GM19324 (cell line): ENCODE results near the gene PAX3.
A peak's percentile ranks its signal among the peaks of the same experiment; 100 is the strongest.

Experiments
- ATAC-seq: cut with Tn5 transposase; IDR thresholded peaks from one replicate; pipeline ENCODE4 v1.9.1; 2021; ENCODE audit warnings: mild to moderate bottlenecking, moderate library complexity; ENCODE audit not compliant: unreplicated experiment, low FRiP score

PAX3 gene

GRCh38 chr2:222298311-222299150 lies at the start of gene PAX3:
Gene PAX3, minus strand, starts transcription at chr2:222298998. Its CDS starts 383 bp downstream, at chr2:222298615.
- ATAC-seq, result no peak

GRCh38 chr2:222341331-222341730 lies 42.5 kb upstream of the PAX3 start:
- no peak for ATAC-seq

- ATAC-seq, result no peak
Observed at GRCh38 chr2:222338374-222338773, 39.6 kb upstream of the PAX3 start.

- no peak for ATAC-seq
Observed at GRCh38 chr2:222336931-222337330, 38.1 kb upstream of the PAX3 start.

GRCh38 chr2:222336442-222336841 lies 37.6 kb upstream of the PAX3 start:
- ATAC-seq, result no peak

- ATAC-seq, result no peak
Observed at GRCh38 chr2:222334914-222335313, 36.1 kb upstream of the PAX3 start.

GRCh38 chr2:222333397-222333796 lies 34.6 kb upstream of the PAX3 start:
- no peak for ATAC-seq

- no peak for ATAC-seq
Observed at GRCh38 chr2:222332116-222332515, 33.3 kb upstream of the PAX3 start.

GRCh38 chr2:222330910-222331309 lies 32.1 kb upstream of the PAX3 start:
- ATAC-seq, result no peak

GRCh38 chr2:222322236-222322635 lies 23.4 kb upstream of the PAX3 start:
- ATAC-seq, result no peak

- no peak for ATAC-seq
Observed at GRCh38 chr2:222320436-222321395, 21.9 kb upstream of the PAX3 start.

GRCh38 chr2:222319586-222320435 lies 21.0 kb upstream of the PAX3 start:
- ATAC-seq, result peak; percentile 63

- peak; percentile 44 for ATAC-seq
Observed at GRCh38 chr2:222318712-222319585, 20.2 kb upstream of the PAX3 start.

- peak; percentile 50 for ATAC-seq
Observed at GRCh38 chr2:222318026-222318711, 19.4 kb upstream of the PAX3 start.

- ATAC-seq, result no peak
Observed at GRCh38 chr2:222315443-222316121, 16.8 kb upstream of the PAX3 start.

- ATAC-seq, result no peak
Observed at GRCh38 chr2:222313816-222314215, 15.0 kb upstream of the PAX3 start.

- no peak for ATAC-seq
Observed at GRCh38 chr2:222311978-222312738, 13.4 kb upstream of the PAX3 start.
